CD4-positive, alpha-beta T cell (primary cell): Measurements from ENCODE around the gene PIP4K2A. TPM values are rescaled to one million over a fixed set of nuclear protein-coding genes. Genes with fewer than 3 reads are reported as not detected.

Experiments
- ATAC-seq: fragments of 200-7000 bp; cut with Tn5 transposase; one replicate; pipeline ENCODE4 v1.10.0; 2022; ENCODE audit warnings: mild to moderate bottlenecking; ENCODE audit not compliant: poor library complexity
- CTCF ChIA-PET: fragments of 350-600 bp; sonication (Branson Sonifier 250); formaldehyde crosslinking; loops from one replicate; lab custom pipeline; 2021; ENCODE audit warnings: antibody characterized with exemption, inconsistent platforms; lab: Charles Lee
- POLR2A ChIA-PET: fragments of 350-600 bp; sonication (Branson Sonifier 250); formaldehyde crosslinking; loops from one replicate; lab custom pipeline; 2021; ENCODE audit warnings: antibody characterized with exemption, inconsistent platforms; lab: Charles Lee
- DNase-seq, 14 experiments: peaks; one replicate each; pipeline ENCODE4 v3.0.0-alpha.2; 2013 to 2020; ENCODE audit warnings: mixed read lengths in 2 of 14
- H3K27ac ChIP-seq, 2 donors: one replicate each; pipeline versions ENCODE4 v1.5.1 to v1.7.0; 2013; ENCODE audit warnings: low read length in 2 of 2, low read depth in 1 of 2, mild to moderate bottlenecking in 1 of 2
- H3K27me3 ChIP-seq, 2 experiments: 1 replicate in 1 of 2; 2 replicates in 1 of 2; pipeline versions ENCODE4 v1.6.1 to v1.7.0; 2013; ENCODE audit warnings: low read length in 2 of 2, control low read depth in 1 of 2, mild to moderate bottlenecking in 1 of 2, moderate library complexity in 1 of 2; ENCODE audit not compliant: insufficient read depth in 2 of 2, control insufficient read depth in 1 of 2
- H3K36me3 ChIP-seq: one replicate; pipeline ENCODE4 v1.6.1; 2013; ENCODE audit warnings: low read length, control low read depth; ENCODE audit not compliant: insufficient read depth
- H3K4me1 ChIP-seq: one replicate; pipeline ENCODE4 v1.6.1; 2013; ENCODE audit warnings: low read length, control low read depth; ENCODE audit not compliant: insufficient read depth
- H3K4me3 ChIP-seq: one replicate; pipeline ENCODE4 v1.5.1; 2013; ENCODE audit warnings: mild to moderate bottlenecking, low read length, moderate library complexity
- H3K9me3 ChIP-seq, 2 experiments: 1 replicate in 1 of 2; 2 replicates in 1 of 2; pipeline versions ENCODE4 v1.6.1 to v1.7.0; 2013; ENCODE audit warnings: low read length in 2 of 2, mild to moderate bottlenecking in 2 of 2, control low read depth in 1 of 2, moderate library complexity in 1 of 2; ENCODE audit not compliant: control insufficient read depth in 1 of 2, insufficient read depth in 1 of 2
- H3K27ac Mint-ChIP-seq: one replicate; pipeline ENCODE4 v1.8.0; 2020; ENCODE audit warnings: mixed read lengths
- H3K27me3 Mint-ChIP-seq: one replicate; pipeline ENCODE4 v1.8.0; 2021; ENCODE audit warnings: mixed read lengths
- H3K36me3 Mint-ChIP-seq: one replicate; pipeline ENCODE4 v1.8.0; 2021; ENCODE audit warnings: low read depth, mixed read lengths
- H3K4me1 Mint-ChIP-seq: one replicate; pipeline ENCODE4 v1.8.0; 2021; ENCODE audit warnings: low read depth, mixed read lengths
- H3K4me3 Mint-ChIP-seq: one replicate; pipeline ENCODE4 v1.8.0; 2020; ENCODE audit warnings: mild to moderate bottlenecking, mixed read lengths
- H3K9me3 Mint-ChIP-seq: one replicate; pipeline ENCODE4 v1.8.0; 2020; ENCODE audit warnings: mixed read lengths
- CTCF ChIP-seq: fragments of 200-600 bp; IDR thresholded peaks from one replicate; pipeline ENCODE4 v1.8.0; 2022; ENCODE audit warnings: antibody characterized with exemption, mild to moderate bottlenecking
- intact Hi-C, 2 experiments: fragments of 100-400 bp; cut with DNase I in 1 of 2; cut with micrococcal nuclease in 1 of 2; formaldehyde crosslinking; loops; one replicate each; pipeline versions ENCODE4 v1.15.1 to v1.9.0; 2023 to 2025; cut with DNase I, micrococcal nuclease
- total RNA-seq, 174 experiments: library from RNA in 2 of 174; stranded (reverse) in 2 of 174; gene quantifications; one replicate each; pipeline ENCODE4 v1.2.3 and lab custom pipeline; 2021 to 2026

Gene PIP4K2A
- total RNA-seq, 2 experiments from 2014 or later: 75.4 to 87.2 TPM

- Mint-ChIP-seq H3K9me3 (no peaks in the 10 kb centered on the region), H3K27ac (no peak overlapping the region), H3K4me1 (no peaks in the 10 kb centered on the region), H3K36me3 (no peaks in the 10 kb centered on the region), H3K4me3 (no peak overlapping the region), H3K27me3 (no peaks in the 10 kb centered on the region)
- no peak overlapping the region for H3K27ac ChIP-seq
- H3K27me3 ChIP-seq: no peaks in the 10 kb centered on the region
- H3K36me3 ChIP-seq: no peaks in the 10 kb centered on the region
- TF ChIP-seq CTCF: no peak
- DNase-seq: no peak
- ChIA-PET POLR2A (no interaction called here), CTCF (no interaction called here)
- no peak overlapping the region for H3K4me3 ChIP-seq
- intact Hi-C loops: no loop called here
- ATAC-seq: no peak
- H3K4me1 ChIP-seq: no peaks in the 10 kb centered on the region
- H3K9me3 ChIP-seq: no peaks in the 10 kb centered on the region
Measured at GRCh38 chr10:22758867-22759266, 44.5 kb upstream of the PIP4K2A start.

GRCh38 chr10:22754296-22754695 lies 39.9 kb upstream of the PIP4K2A start:
- Histone ChIP-seq H3K4me3 (no peak overlapping the region), H3K9me3 (no peaks in the 10 kb centered on the region), H3K27ac (no peak overlapping the region), H3K4me1 (no peaks in the 10 kb centered on the region), H3K27me3 (no peaks in the 10 kb centered on the region), H3K36me3 (no peaks in the 10 kb centered on the region)
- intact Hi-C loops: no loop called here
- no peaks in the 10 kb centered on the region for H3K9me3 Mint-ChIP-seq
- ChIA-PET POLR2A (no interaction called here), CTCF (no interaction called here)
- DNase-seq (no peak), ATAC-seq (no peak)
- H3K36me3 Mint-ChIP-seq: no peaks in the 10 kb centered on the region
- no peak overlapping the region for H3K27ac Mint-ChIP-seq
- H3K27me3 Mint-ChIP-seq: no peaks in the 10 kb centered on the region
- no peak overlapping the region for H3K4me3 Mint-ChIP-seq
- TF ChIP-seq CTCF: no peak
- H3K4me1 Mint-ChIP-seq: peaks cover 12% of the 10 kb centered on the region

GRCh38 chr10:22753786-22754185 lies 39.4 kb upstream of the PIP4K2A start:
- no peak for ATAC-seq
- H3K27me3 ChIP-seq: no peaks in the 10 kb centered on the region
- no peak overlapping the region for H3K4me3 ChIP-seq
- POLR2A ChIA-PET: no interaction called here
- CTCF ChIA-PET: no interaction called here
- H3K9me3 ChIP-seq: no peaks in the 10 kb centered on the region
- Mint-ChIP-seq H3K36me3 (no peaks in the 10 kb centered on the region), H3K9me3 (no peaks in the 10 kb centered on the region), H3K27ac (no peak overlapping the region), H3K27me3 (no peaks in the 10 kb centered on the region), H3K4me3 (no peak overlapping the region), H3K4me1 (peaks cover 12% of the 10 kb centered on the region)
- H3K4me1 ChIP-seq: no peaks in the 10 kb centered on the region
- DNase-seq: no peak
- no peak for TF ChIP-seq CTCF
- H3K36me3 ChIP-seq: no peaks in the 10 kb centered on the region
- intact Hi-C loops: no loop called here
- H3K27ac ChIP-seq: no peak overlapping the region
